K562 (cell line): Measurements from ENCODE around the gene ARHGAP22. TPM values are rescaled to one million over a fixed set of nuclear protein-coding genes. Genes with fewer than 3 reads are reported as not detected.
A peak's percentile ranks its signal among the peaks of the same experiment; 100 is the strongest.

Experiments
- ELF2 ChIP-seq: fragments of 250-450 bp; sonication (Bioruptor Pico); IDR thresholded peaks from 2 replicates; pipeline ENCODE4 v1.5.0; 2021; ENCODE audit warnings: mild to moderate bottlenecking
- FOXK1 ChIP-seq: sonication (generic); formaldehyde crosslinking; IDR thresholded peaks from 2 replicates; pipeline ENCODE4 v1.8.0; 2022; ENCODE audit warnings: missing genetic modification reagents, mild to moderate bottlenecking, borderline replicate concordance
- FUS ChIP-seq: fragments of 200-400 bp; formaldehyde crosslinking; optimal IDR thresholded peaks from 2 replicates; pipeline ENCODE3; 2017; ENCODE audit warnings: low read depth, low read length
- KAT2B ChIP-seq: IDR thresholded peaks from one replicate; pipeline ENCODE4 v1.6.1; 2012; ENCODE audit warnings: low read depth, mild to moderate bottlenecking, control low read depth, inconsistent platforms, low read length, moderate library complexity
- MCM5 ChIP-seq: fragments of 450-650 bp; IDR thresholded peaks from 2 replicates; pipeline ENCODE4 v1.6.1; 2016; ENCODE audit warnings: low read depth
- MTF1 ChIP-seq: fragments of 250-450 bp; sonication (Bioruptor Pico); IDR thresholded peaks from 2 replicates; pipeline ENCODE4 v1.9.0; 2021; ENCODE audit warnings: moderate library complexity, mild to moderate bottlenecking, inconsistent platforms, borderline replicate concordance
- NONO ChIP-seq, 2 experiments: fragments of 200-400 bp in 1 of 2; fragments of 450-650 bp in 1 of 2; formaldehyde crosslinking in 1 of 2; IDR thresholded peaks; 2 replicates each; pipeline ENCODE4 v1.6.1; 2017; ENCODE audit warnings: low read depth in 2 of 2, mild to moderate bottlenecking in 2 of 2, moderate library complexity in 2 of 2, low read length in 1 of 2
- POLR2AphosphoS2 ChIP-seq: IDR thresholded peaks from 2 replicates; pipeline ENCODE4 v1.6.1; 2012; ENCODE audit warnings: low read length, improper control_type of control experiment
- RBM39 ChIP-seq: fragments of 200-400 bp; formaldehyde crosslinking; optimal IDR thresholded peaks from 2 replicates; pipeline ENCODE3; 2018; ENCODE audit warnings: low read depth, low read length
- SMARCA4 ChIP-seq: fragments of 450-650 bp; IDR thresholded peaks from 2 replicates; pipeline ENCODE4 v1.6.1; 2016
- SUPT5H ChIP-seq: fragments of 450-650 bp; IDR thresholded peaks from 2 replicates; pipeline ENCODE4 v1.6.1; 2016
- ZC3H11A ChIP-seq: IDR thresholded peaks from 2 replicates; pipeline ENCODE4 v1.6.1; 2012; ENCODE audit warnings: low read depth, low read length, improper control_type of control experiment
- ZNF780A ChIP-seq: fragments of 250-450 bp; sonication (Bioruptor Pico); IDR thresholded peaks from 2 replicates; pipeline ENCODE4 v1.5.0; 2021; ENCODE audit warnings: mild to moderate bottlenecking
- ZNF830 ChIP-seq: fragments of 250-450 bp; sonication (Bioruptor Pico); IDR thresholded peaks from 2 replicates; pipeline ENCODE4 v1.5.0; 2021; ENCODE audit warnings: mild to moderate bottlenecking
- polyA plus RNA-seq, 8 experiments: library from polyadenylated mRNA; depleted of rRNA in 4 of 8; stranded (reverse) in 5 of 8; unstranded in 3 of 8; fragments of >200 nt; fragmentation: Nextera tagmentation in 2 of 8; fragmentation: Illumina TruSeq in 1 of 8; extraction: Ambion mirVana in 2 of 8; extraction: Trizol in 1 of 8; gene quantifications; 2 replicates each; pipeline versions ENCODE4 v1.2.1 to v1.2.3, GENCODE V29; 2011 to 2014; ENCODE audit warnings: inconsistent platforms in 1 of 8, missing spikeins in 1 of 8
- total RNA-seq, 7 experiments: library from RNA; depleted of rRNA in 6 of 7; stranded (reverse); fragments of >200 nt in 6 of 7; fragmentation: Illumina TruSeq in 2 of 7; extraction: Trizol in 2 of 7; gene quantifications; 2 replicates each; pipeline versions ENCODE4 v1.2.1 to v1.2.3, GENCODE V29; 2011 to 2021; ENCODE audit warnings: low replicate concordance in 1 of 7
- TF ChIP-seq, protein P1 (sequence below): fragments of 250-450 bp; sonication (Bioruptor Pico); IDR thresholded peaks from 2 replicates; pipeline ENCODE4 v1.4.0; 2020; ENCODE audit warnings: mild to moderate bottlenecking, moderate library complexity
- TF ChIP-seq, protein P2 (sequence below): fragments of 450-650 bp; formaldehyde crosslinking; IDR thresholded peaks from 2 replicates; pipeline ENCODE4 v1.4.0; 2020; ENCODE audit warnings: mild to moderate bottlenecking, mixed read lengths
- TF ChIP-seq, protein P3 (sequence below): sonication (generic); formaldehyde crosslinking; IDR thresholded peaks from 2 replicates; pipeline ENCODE4 v1.4.0; 2020; ENCODE audit warnings: mild to moderate bottlenecking, missing genetic modification reagents
- TF ChIP-seq, protein P4 (sequence below): fragments of 450-650 bp; formaldehyde crosslinking; IDR thresholded peaks from 2 replicates; pipeline ENCODE4 v1.4.0; 2022; ENCODE audit warnings: mild to moderate bottlenecking, moderate library complexity
- TF ChIP-seq, protein P5 (sequence below): fragments of 250-450 bp; sonication (Bioruptor Pico); IDR thresholded peaks from 2 replicates; pipeline ENCODE4 v1.8.0; 2021; ENCODE audit warnings: moderate library complexity, mild to moderate bottlenecking, inconsistent platforms
- TF ChIP-seq, protein P6 (sequence below): IDR thresholded peaks from 2 replicates; pipeline ENCODE4 v1.6.1; 2011; ENCODE audit not compliant: insufficient read length; ENCODE audit errors: extremely low read depth

ARHGAP22 gene
- total and polyA plus RNA-seq, 9 of the 15 experiments (the other 6 are each of a cell fraction or from before 2014, with no cell fraction given) = 1.3 to 28.1 (median 12.7) TPM

DNA sequence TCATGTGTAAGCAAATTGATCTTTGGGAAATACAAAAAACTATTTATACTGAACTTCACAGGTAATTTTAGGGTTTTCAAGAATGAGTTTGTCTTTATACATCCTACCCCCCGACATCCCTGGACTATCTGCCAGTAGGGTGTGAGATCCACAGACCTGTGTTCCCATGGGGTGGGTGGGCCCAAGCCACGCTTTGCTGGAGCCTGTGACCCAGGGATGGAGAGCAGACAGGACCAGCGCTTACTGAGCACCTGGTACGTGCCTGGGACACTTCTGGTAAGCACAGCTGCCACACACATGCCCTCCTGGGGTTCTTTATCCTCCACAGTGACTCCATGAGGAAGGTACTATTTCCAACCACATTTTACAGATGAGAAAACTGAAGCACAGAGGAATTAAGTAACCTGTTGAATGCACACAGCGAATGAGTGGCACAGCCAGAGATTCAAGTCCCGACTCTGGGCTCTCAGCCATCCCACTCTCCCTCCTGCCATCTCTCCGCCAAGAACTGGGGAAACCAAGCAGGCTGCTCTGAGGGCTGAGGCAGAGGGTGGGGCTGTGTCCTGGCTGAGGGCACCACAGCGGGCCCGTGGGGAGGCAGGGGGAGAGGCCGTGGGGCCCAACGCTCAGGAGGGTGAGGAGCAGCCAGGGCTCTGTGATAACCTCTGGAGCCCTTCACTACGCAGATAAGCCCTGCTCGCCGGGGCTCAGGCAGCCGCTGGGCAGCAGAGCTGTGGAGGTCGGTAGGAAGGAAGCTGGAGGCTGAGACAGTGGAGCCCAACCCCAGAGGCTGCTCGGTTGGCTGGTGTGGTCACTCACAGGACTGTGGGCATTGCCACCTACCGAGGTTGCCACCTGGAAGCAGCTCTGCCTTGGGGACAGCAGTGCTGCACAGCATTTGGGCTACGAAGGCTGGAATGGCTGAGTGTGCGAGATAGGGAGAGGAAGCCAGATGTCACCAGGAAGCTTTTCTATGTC, 124.2 kb downstream of the ARHGAP22 start (continued):
- TF ChIP-seq, protein P1, sequence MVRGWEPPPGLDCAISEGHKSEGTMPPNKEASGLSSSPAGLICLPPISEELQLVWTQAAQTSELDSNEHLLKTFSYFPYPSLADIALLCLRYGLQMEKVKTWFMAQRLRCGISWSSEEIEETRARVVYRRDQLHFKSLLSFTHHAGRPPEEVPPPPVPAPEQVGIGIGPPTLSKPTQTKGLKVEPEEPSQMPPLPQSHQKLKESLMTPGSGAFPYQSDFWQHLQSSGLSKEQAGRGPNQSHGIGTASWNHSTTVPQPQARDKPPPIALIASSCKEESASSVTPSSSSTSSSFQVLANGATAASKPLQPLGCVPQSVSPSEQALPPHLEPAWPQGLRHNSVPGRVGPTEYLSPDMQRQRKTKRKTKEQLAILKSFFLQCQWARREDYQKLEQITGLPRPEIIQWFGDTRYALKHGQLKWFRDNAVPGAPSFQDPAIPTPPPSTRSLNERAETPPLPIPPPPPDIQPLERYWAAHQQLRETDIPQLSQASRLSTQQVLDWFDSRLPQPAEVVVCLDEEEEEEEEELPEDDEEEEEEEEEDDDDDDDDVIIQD (CRISPR knock-in tag) = no peak
- TF ChIP-seq NONO (IDR thresholded peaks at IDR 0.05; ENCODE audit: low read depth in 2 of 2, low read length in 1 of 2) = no peak; a peak in 1 of 4 replicates
- no peak for TF ChIP-seq ZNF830
- no peak for TF ChIP-seq FOXK1 (CRISPR knock-in tag)
- TF ChIP-seq KAT2B = no peak
- peak; percentile 39; the same call in 1 of the 2 replicates for TF ChIP-seq SUPT5H
- TF ChIP-seq, protein P2, sequence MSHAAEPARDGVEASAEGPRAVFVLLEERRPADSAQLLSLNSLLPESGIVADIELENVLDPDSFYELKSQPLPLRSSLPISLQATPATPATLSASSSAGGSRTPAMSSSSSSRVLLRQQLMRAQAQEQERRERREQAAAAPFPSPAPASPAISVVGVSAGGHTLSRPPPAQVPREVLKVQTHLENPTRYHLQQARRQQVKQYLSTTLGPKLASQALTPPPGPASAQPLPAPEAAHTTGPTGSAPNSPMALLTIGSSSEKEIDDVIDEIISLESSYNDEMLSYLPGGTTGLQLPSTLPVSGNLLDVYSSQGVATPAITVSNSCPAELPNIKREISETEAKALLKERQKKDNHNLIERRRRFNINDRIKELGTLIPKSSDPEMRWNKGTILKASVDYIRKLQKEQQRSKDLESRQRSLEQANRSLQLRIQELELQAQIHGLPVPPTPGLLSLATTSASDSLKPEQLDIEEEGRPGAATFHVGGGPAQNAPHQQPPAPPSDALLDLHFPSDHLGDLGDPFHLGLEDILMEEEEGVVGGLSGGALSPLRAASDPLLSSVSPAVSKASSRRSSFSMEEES (CRISPR knock-in tag) = no peak; the same call in 1 of the 2 replicates
- no peak for TF ChIP-seq ZNF780A
- TF ChIP-seq, protein P3, sequence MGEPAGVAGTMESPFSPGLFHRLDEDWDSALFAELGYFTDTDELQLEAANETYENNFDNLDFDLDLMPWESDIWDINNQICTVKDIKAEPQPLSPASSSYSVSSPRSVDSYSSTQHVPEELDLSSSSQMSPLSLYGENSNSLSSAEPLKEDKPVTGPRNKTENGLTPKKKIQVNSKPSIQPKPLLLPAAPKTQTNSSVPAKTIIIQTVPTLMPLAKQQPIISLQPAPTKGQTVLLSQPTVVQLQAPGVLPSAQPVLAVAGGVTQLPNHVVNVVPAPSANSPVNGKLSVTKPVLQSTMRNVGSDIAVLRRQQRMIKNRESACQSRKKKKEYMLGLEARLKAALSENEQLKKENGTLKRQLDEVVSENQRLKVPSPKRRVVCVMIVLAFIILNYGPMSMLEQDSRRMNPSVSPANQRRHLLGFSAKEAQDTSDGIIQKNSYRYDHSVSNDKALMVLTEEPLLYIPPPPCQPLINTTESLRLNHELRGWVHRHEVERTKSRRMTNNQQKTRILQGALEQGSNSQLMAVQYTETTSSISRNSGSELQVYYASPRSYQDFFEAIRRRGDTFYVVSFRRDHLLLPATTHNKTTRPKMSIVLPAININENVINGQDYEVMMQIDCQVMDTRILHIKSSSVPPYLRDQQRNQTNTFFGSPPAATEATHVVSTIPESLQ (CRISPR knock-in tag) = no peak
- TF ChIP-seq, protein P4, sequence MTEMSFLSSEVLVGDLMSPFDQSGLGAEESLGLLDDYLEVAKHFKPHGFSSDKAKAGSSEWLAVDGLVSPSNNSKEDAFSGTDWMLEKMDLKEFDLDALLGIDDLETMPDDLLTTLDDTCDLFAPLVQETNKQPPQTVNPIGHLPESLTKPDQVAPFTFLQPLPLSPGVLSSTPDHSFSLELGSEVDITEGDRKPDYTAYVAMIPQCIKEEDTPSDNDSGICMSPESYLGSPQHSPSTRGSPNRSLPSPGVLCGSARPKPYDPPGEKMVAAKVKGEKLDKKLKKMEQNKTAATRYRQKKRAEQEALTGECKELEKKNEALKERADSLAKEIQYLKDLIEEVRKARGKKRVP (CRISPR knock-in tag) = 0 out of 2 replicates have a peak, but pooled peaks have one; percentile 25
- TF ChIP-seq ELF2 = no peak
- TF ChIP-seq POLR2AphosphoS2 = no peak
- no peak for TF ChIP-seq MTF1 (CRISPR knock-in tag)
- TF ChIP-seq, protein P5, sequence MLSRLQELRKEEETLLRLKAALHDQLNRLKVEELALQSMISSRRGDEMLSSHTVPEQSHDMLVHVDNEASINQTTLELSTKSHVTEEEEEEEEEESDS (CRISPR knock-in tag) = no peak
- TF ChIP-seq, protein P6, sequence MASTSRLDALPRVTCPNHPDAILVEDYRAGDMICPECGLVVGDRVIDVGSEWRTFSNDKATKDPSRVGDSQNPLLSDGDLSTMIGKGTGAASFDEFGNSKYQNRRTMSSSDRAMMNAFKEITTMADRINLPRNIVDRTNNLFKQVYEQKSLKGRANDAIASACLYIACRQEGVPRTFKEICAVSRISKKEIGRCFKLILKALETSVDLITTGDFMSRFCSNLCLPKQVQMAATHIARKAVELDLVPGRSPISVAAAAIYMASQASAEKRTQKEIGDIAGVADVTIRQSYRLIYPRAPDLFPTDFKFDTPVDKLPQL = no peak
- TF ChIP-seq SMARCA4 = peak; percentile 72; the same call in 1 of the 2 replicates
- no peak for TF ChIP-seq MCM5
- TF ChIP-seq RBM39 = no peak
- no peak for TF ChIP-seq ZC3H11A
- TF ChIP-seq FUS = no peak
